Adipocyte (in vitro differentiated cells): ENCODE measurements around the gene ENSA.
"Not testable (repeated sequence)": the region's sequence is repeated elsewhere in the genome, so short reads cannot be mapped to it uniquely, and the experiment has no call there.

ENCODE experiments used
- DNase-seq: peaks from one replicate; pipeline ENCODE4 v3.0.0-alpha.2; 2015; ENCODE audit warnings: low read depth
- H3K27me3 ChIP-seq: replicated peaks from 2 replicates; pipeline ENCODE4 v1.7.0; 2013; ENCODE audit warnings: mild to moderate bottlenecking, low read length, moderate library complexity; ENCODE audit not compliant: control insufficient read depth, insufficient read depth
- H3K36me3 ChIP-seq: 2 replicates; pipeline ENCODE4 v1.7.0; 2013; ENCODE audit warnings: low read length, mild to moderate bottlenecking, moderate library complexity; ENCODE audit not compliant: control insufficient read depth, insufficient read depth, severe bottlenecking
- H3K4me1 ChIP-seq: 2 replicates; pipeline ENCODE4 v1.7.0; 2013; ENCODE audit warnings: mild to moderate bottlenecking, low read length, moderate library complexity; ENCODE audit not compliant: control insufficient read depth, insufficient read depth
- H3K4me3 ChIP-seq: 2 replicates; pipeline ENCODE4 v1.7.0; 2013; ENCODE audit warnings: mild to moderate bottlenecking, low read length, moderate library complexity
- H3K9ac ChIP-seq: 2 replicates; pipeline ENCODE4 v1.7.0; 2013; ENCODE audit warnings: mild to moderate bottlenecking, low read length, moderate library complexity
- H3K9me3 ChIP-seq: 2 replicates; pipeline ENCODE4 v1.7.0; 2013; ENCODE audit warnings: mild to moderate bottlenecking, low read length, moderate library complexity; ENCODE audit not compliant: control insufficient read depth

The ENSA gene

DNA sequence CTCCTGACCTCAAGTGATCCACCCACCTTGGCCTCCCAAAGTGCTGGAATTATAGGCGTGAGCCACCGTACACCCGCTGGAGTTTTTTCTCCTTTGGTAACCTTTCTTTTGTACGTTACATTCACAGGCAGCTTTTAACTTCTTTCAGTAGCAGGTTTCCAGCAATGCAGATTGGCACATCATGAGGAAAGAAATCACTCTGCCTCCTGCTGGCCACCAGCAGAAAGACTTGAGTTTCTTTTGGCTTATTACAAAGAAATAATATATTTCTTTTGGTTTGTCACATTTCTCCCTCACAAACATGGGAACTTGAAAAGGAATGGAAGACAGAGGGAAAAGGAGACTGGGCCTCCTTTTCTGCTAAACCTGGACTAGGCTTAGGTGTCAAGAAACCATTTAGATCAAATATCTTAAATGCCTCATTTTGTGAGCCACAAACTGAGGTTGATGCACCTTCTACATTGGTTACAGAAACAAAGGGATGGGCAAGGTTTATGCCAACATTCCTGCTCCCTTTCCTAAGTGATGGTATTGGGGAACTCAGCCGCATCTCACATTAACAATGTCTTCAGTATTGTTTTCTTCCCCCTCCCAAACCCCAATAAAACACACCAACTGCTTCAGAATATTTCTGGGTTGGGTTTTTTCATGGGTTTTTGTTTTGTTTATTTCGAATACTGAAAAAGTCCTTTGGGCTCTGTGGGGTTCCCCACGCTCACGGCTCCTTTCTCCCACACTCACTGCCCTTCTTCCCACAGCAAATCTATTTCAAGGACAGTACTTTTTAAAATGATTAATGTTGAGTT, 7.7 kb downstream of the ENSA start:
- Histone ChIP-seq H3K9me3 (no peaks in the 10 kb centered on the region), H3K36me3 (peaks cover 42% of the 10 kb centered on the region), H3K4me3 (no peak overlapping the region), H3K9ac (peak overlapping the region; percentile 24), H3K4me1 (peaks cover 44% of the 10 kb centered on the region), H3K27me3 (no peaks in the 10 kb centered on the region)
- peak; percentile 85 for DNase-seq

DNA sequence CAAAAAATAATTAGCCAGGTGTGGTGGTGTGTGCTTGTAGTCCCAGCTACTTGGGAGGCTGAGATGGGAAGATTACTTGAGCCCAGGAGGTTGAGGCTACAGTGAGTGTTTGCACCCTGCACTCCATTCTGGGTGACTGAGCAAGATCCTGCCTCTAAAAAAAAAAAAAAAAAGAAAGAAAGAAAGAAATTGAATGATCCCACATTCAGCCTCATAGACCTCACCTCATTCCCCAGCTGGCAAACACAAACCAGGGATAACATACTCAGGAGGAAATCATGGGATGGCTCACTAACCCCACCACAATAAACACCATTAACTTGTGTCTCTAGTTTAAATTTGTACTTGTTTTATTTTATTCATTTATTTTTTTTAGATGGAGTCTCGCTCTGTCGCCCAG, 8.5 kb downstream of the ENSA start:
- Histone ChIP-seq H3K36me3 (peaks cover 36% of the 10 kb centered on the region), H3K9me3 (no peaks in the 10 kb centered on the region), H3K9ac (peak overlapping the region; percentile 71), H3K4me3 (no peak overlapping the region), H3K27me3 (no peaks in the 10 kb centered on the region), H3K4me1 (peaks cover 44% of the 10 kb centered on the region)
- no peak for DNase-seq

DNA sequence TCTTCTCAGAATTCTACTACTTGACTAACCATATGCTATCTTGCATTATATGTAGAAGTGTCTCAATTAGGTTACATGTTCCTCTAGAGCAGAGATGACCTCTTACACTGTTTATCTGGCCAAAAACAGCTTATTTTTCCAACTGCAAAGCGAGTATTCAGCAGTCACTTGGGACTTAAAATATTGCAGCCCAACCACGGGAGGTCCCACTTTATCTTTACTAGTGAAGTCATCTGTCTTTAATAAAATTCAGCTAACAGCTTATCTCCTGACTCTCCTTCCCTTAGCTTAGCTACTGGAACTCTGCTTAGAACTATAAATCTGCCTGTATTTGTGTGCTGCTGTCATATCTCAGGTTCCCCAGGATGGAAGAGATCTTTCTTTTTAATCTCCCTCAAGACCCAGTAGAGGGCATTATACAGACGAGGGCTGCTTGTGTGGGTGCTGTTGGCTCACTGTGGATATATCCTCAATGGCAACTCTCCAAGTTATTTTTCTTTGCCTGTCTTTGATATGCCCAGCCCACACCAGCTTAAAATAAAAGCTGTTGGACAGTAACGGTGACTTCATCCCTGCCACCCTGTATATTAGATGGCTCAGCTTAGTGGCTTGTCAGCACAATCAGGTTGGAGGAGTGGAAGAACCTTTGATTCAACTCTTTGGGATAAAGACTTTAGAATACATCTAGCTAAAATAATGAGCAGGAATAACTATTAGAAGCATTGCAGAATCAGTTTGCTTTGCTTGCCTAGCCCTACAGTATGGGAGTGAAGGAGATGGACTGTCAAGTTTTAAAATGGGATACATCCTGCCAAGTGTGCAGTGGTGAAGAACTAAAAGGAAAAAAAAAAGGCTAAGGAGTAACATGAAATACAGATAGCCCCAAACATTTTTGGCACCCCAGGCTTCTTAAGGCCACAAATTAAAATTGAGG, 9.6 kb downstream of the ENSA start:
- Histone ChIP-seq H3K9me3 (no peaks in the 10 kb centered on the region), H3K9ac (peak overlapping the region; percentile 71), H3K4me1 (peaks cover 44% of the 10 kb centered on the region), H3K36me3 (peaks cover 25% of the 10 kb centered on the region), H3K4me3 (peak overlapping the region; percentile 51), H3K27me3 (no peaks in the 10 kb centered on the region)
- peak; percentile 82 for DNase-seq

DNA sequence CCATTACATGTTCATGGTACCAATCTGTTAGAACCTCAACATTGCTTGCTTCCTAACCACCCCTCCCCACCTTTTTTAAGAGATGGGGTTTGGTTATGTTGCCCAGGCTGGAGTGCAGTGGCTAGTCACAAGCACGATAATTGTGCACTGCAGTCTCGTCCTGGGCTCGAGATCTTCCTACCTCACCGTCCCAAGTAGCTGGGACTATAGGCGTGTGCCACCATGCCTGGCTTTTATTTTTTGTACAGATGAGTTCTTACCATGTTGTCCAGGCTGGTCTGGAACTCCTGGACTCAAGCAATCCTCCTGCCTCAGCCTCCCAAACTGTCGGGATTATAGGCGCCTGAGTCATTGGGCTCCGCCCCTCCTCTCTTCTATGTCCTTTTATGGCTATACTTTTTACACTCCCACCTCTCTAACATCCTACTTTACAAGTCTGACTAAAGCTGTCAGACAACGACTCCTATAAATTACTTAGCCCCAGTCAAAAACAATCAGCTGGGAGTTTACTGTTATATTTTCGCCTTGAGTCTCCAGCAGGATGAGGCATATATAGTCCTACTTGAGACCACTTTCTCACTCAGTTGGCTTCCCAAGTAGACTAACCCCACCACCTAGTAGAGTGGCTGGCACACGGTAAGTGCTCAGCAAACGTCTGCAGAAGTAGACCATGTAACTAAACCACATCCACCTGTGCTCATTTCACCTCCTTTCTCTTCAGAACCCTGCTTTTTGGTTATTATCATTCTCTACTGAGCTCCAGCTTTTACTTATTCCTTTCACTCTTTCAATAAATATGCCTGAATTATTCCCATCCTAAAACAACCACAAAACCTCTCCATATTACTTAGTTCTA, 13.8 kb downstream of the ENSA start:
- H3K4me3 ChIP-seq, result no peak overlapping the region
- peaks cover 3% of the 10 kb centered on the region for H3K36me3 ChIP-seq
- no peaks in the 10 kb centered on the region for H3K9me3 ChIP-seq
- DNase-seq, result no peak
- H3K4me1 ChIP-seq, result peaks cover 52% of the 10 kb centered on the region
- no peaks in the 10 kb centered on the region for H3K27me3 ChIP-seq
- H3K9ac ChIP-seq, result no peak overlapping the region

DNA sequence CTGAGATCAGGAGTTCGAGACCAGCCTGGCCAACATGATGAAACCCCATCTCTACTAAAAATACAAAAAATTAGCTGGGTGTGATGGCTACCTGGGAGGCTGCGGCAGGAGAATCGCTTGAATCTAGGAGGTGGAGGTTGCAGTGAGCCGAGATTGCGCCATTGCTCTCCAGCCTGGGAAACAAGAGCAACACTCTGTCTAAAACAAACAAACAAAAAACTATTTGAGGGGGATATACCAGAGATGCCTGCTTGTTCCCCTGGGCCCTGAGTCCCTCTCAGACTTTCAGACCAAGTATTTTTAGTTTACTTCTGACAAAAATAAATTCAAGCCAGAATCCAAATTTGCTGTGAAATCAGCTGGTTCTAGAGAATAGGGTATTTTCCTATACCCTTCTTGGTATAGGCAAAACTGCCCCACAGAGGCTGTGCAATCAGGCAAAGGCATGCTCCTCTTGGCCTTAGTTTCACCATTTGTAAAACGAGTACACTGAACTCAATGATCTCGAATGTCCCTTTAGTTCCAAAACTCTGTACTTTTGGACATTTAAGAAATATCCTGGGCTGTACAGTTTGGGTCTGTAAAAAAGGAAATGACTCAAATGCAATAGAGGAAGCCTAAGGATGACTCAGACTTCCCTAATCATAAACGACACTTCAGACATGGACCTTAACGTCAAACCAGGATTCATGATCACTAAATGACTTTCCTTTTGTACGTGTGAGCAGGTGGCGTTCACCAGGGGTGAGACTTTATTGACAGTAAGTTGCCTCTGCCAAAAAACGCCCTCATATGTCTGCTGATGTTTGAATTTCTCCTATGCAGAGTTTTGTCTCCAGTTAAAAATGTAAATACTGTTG, 16.1 kb downstream of the ENSA start:
- Histone ChIP-seq H3K27me3 (no peaks in the 10 kb centered on the region), H3K36me3 (no peaks in the 10 kb centered on the region), H3K4me3 (peak overlapping the region; percentile 49), H3K4me1 (peaks cover 41% of the 10 kb centered on the region), H3K9ac (peak overlapping the region; percentile 46), H3K9me3 (no peaks in the 10 kb centered on the region)
- DNase-seq, result peak; percentile 86

DNA sequence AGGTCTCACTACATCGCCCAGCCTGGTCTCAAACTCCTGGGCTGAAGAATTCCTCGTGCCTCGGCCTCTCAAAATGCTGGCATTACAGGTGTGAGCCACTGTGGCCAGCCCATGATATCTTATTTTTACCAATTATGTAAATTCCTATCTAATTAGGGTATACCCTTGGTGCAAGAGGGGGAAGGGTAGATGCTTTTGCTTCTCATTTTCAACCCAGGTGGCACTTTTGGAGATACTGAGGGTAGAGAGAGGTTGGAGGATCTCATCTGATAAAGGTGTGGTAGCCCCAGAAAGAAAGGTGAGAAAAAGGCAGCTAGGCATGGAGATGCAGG, 17.4 kb downstream of the ENSA start:
- no peak for DNase-seq

DNA sequence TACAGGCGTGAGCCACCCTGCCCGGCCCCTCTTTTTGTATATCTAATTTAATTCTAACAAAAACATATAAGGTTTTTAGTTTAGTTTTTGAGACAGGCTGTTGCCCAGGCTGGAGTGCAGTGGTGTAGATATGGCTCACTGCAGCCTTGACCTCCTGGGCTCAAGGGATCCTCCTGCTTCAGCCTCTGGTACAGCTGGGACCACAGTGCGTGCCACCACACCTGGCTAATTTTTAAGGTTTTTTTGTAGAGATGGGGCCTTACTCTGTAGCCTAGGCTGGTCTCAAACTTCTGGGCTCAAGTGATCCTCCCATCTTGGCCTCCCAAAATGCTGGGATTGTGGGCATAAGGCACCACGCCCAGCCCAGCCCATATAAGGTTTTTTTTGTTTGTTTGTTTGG, 18.8 kb downstream of the ENSA start:
- no peaks in the 10 kb centered on the region for H3K9me3 ChIP-seq
- peaks cover 41% of the 10 kb centered on the region for H3K4me1 ChIP-seq
- H3K36me3 ChIP-seq, result no peaks in the 10 kb centered on the region
- no peaks in the 10 kb centered on the region for H3K27me3 ChIP-seq
- no peak overlapping the region for H3K4me3 ChIP-seq
- no peak overlapping the region for H3K9ac ChIP-seq
- DNase-seq, result no peak

More for the DNA sequence above, 17.4 kb downstream of the ENSA start:
- Histone ChIP-seq H3K9me3 (no peaks in the 10 kb centered on the region), H3K9ac (peak overlapping the region; percentile 25), H3K36me3 (no peaks in the 10 kb centered on the region), H3K27me3 (no peaks in the 10 kb centered on the region), H3K4me1 (peaks cover 41% of the 10 kb centered on the region), H3K4me3 (peak overlapping the region; percentile 2)

DNA sequence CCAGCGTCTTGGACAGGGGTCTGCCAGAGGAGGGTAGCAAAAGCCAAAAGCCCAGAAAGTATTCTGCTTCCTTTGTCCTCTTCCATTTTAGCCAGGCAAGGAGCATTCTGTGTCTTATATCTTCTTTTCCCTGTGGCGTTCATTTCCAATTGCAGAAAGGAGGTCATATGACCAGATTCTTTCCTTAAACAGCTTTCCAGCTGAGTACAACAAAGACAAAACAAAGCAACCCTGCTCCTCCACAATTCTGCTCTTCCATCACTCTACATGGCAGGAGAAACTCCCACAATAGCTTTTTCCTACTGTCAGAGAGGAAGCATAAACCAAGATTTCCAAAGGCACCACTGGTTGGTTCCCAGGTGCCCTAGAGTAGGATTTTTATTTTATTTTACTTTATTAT, 19.7 kb downstream of the ENSA start:
- Histone ChIP-seq H3K27me3 (no peaks in the 10 kb centered on the region), H3K4me1 (peaks cover 46% of the 10 kb centered on the region), H3K36me3 (no peaks in the 10 kb centered on the region), H3K9me3 (no peaks in the 10 kb centered on the region), H3K9ac (peak overlapping the region; percentile 54), H3K4me3 (no peak overlapping the region)
- DNase-seq, result peak; percentile 37

DNA sequence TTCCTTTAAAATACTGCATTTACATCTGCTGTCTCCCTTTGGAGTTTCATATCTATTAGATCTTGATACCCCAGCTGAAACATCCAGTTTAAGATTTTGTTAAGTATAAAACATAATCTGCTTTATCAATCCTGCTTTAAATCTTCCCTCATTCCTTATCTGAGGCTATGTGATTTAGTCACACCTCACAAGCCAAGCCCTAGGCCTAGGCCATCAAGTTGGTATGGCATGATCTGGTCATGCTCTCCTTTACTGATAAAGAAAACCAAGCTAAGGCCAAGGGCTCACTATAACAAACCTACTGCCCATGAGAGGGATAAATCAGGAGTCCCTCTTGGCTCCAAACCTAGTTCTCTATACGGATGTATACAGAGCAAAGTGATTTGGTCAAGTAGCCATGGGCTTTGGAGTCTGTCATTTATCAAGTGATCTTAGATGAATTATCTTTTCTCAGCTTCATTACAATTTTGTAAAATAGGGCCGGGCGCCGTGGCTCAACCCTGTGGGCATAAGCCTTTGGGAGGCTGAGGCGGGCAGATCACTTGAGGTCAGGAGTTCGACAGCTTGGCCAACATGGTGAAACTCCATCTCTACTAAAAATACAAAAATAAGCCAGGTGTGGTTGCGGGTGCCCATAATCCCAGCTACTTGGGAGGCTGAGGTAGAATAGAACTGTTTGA, 22.8 kb downstream of the ENSA start:
- DNase-seq, result no peak
- Histone ChIP-seq H3K27me3 (no peaks in the 10 kb centered on the region), H3K4me3 (no peak overlapping the region), H3K4me1 (peaks cover 32% of the 10 kb centered on the region), H3K36me3 (no peaks in the 10 kb centered on the region), H3K9ac (no peak overlapping the region), H3K9me3 (no peaks in the 10 kb centered on the region)

DNA sequence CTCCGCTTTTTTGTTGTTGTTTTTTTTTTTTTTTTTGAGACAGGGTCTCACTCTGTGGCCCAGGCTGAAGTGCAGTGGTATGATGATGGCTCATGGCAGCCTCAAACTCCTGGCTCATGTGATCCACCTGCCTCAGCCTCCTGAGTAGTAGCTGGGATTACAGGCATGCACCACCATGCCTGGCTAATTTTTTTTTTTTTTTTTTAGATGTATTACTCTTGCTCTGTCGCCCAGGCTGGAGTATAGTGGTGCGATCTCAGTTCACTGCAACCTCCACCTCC, 24.0 kb downstream of the ENSA start:
- H3K9me3 ChIP-seq, H3K36me3 ChIP-seq, H3K9ac ChIP-seq, DNase-seq, H3K27me3 ChIP-seq, H3K4me3 ChIP-seq: not testable (repeated sequence)
- H3K4me1 ChIP-seq, result peaks cover 25% of the 10 kb centered on the region
